Renal cortex interstitium (tissue), 11 donors: ENCODE results near the gene IFIT5. TPM values are rescaled to one million over a fixed set of nuclear protein-coding genes. Genes with fewer than 3 reads are reported as not detected.
"Not testable (repeated sequence)": the region's sequence is repeated elsewhere in the genome, so short reads cannot be mapped to it uniquely, and the experiment has no call there.

Experiments
- DNase-seq, 11 donors: peaks; one replicate each; pipeline ENCODE4 v3.0.0-alpha.2; 2013; ENCODE audit warnings: low read depth in 9 of 11, low spot score in 4 of 11; ENCODE audit errors: extremely low read depth in 1 of 11
- polyA plus RNA-seq, 3 donors: library from polyadenylated mRNA; unstranded; fragments of 120-200 nt; gene quantifications; one replicate each; pipeline ENCODE4 v1.2.1, GENCODE V29; 2013; ENCODE audit not compliant: insufficient read length in 3 of 3

Gene IFIT5
- polyA plus RNA-seq, 3 donors, result 14.6 to 21.0 (median 17.7) TPM

- no peak for DNase-seq
These were observed 913 bp upstream of the IFIT5 start for GRCh38 chr10:89413398-89413912.

GRCh38 chr10:89414879-89415821 lies 782 bp downstream of the IFIT5 start:
- peak in 2 of 11 donors; percentile 30 to 47 for DNase-seq

- DNase-seq, result no peak
These were observed 2.1 kb downstream of the IFIT5 start for GRCh38 chr10:89416465-89416864.

GRCh38 chr10:89419548-89419947 lies 5.2 kb downstream of the IFIT5 start:
- DNase-seq, result no peak

GRCh38 chr10:89421018-89421476 lies 6.7 kb downstream of the IFIT5 start:
- DNase-seq, result no peak

GRCh38 chr10:89425000-89425399 lies 10.6 kb downstream of the IFIT5 start:
- peak in 1 of 11 donors; percentile 38 for DNase-seq

- peak in 6 of 11 donors; percentile 41 to 53 (median 46) for DNase-seq
These were observed 12.0 kb downstream of the IFIT5 start for GRCh38 chr10:89426230-89426868.

- no peak for DNase-seq
These were observed 13.3 kb downstream of the IFIT5 start for GRCh38 chr10:89427629-89428028.

- no peak for DNase-seq
These were observed 14.5 kb downstream of the IFIT5 start for GRCh38 chr10:89428877-89429276.

- peak in 5 of 11 donors; percentile 19 to 70 (median 38) for DNase-seq
These were observed 17.6 kb downstream of the IFIT5 start for GRCh38 chr10:89431977-89432376.

- no peak for DNase-seq
These were observed 24.2 kb downstream of the IFIT5 start for GRCh38 chr10:89438525-89438924.

GRCh38 chr10:89440226-89441009 lies 26.1 kb downstream of the IFIT5 start:
- no peak for DNase-seq

- no peak for DNase-seq
These were observed 27.9 kb downstream of the IFIT5 start for GRCh38 chr10:89442289-89442688.

GRCh38 chr10:89444819-89445218 lies 30.5 kb downstream of the IFIT5 start:
- not testable (repeated sequence) for DNase-seq

GRCh38 chr10:89450901-89451300 lies 36.5 kb downstream of the IFIT5 start:
- DNase-seq, result no peak

GRCh38 chr10:89452193-89452592 lies 37.8 kb downstream of the IFIT5 start:
- DNase-seq, result no peak

GRCh38 chr10:89454561-89455347 lies 40.4 kb downstream of the IFIT5 start:
- no peak for DNase-seq

GRCh38 chr10:89458291-89458690 lies 43.9 kb downstream of the IFIT5 start:
- no peak for DNase-seq
